Mesenchymal stem cell (in vitro differentiated cells and primary cell): Measurements from ENCODE around the gene PTPRH.

Source experiments
- DNase-seq: peaks from one replicate; pipeline ENCODE4 v3.0.0-alpha.2; 2013
- H2AFZ ChIP-seq: one replicate; pipeline ENCODE4 v1.6.1; 2013; ENCODE audit warnings: low read depth, mild to moderate bottlenecking, control low read depth, inconsistent platforms, low read length, moderate library complexity
- H2AK5ac ChIP-seq: 2 replicates; pipeline ENCODE4 v1.6.1; 2013; ENCODE audit warnings: low read length, moderate library complexity, mild to moderate bottlenecking, inconsistent platforms; ENCODE audit not compliant: severe bottlenecking
- H2BK120ac ChIP-seq: one replicate; pipeline ENCODE4 v1.6.1; 2013; ENCODE audit warnings: low read depth, mild to moderate bottlenecking, inconsistent platforms, low read length, moderate library complexity
- H2BK12ac ChIP-seq, 2 experiments: one replicate each; pipeline ENCODE4 v1.6.1; 2013; ENCODE audit warnings: inconsistent platforms in 2 of 2, low read length in 2 of 2, mild to moderate bottlenecking in 2 of 2, moderate library complexity in 2 of 2, control low read depth in 1 of 2
- H2BK15ac ChIP-seq: one replicate; pipeline ENCODE4 v1.6.1; 2013; ENCODE audit warnings: mild to moderate bottlenecking, low read depth, inconsistent platforms; ENCODE audit not compliant: poor library complexity, severe bottlenecking
- H2BK5ac ChIP-seq: 2 replicates; pipeline ENCODE4 v1.6.1; 2013; ENCODE audit warnings: low read depth, mild to moderate bottlenecking, low read length, control low read depth, inconsistent platforms; ENCODE audit not compliant: poor library complexity, severe bottlenecking
- H3K14ac ChIP-seq, 2 experiments: one replicate each; pipeline ENCODE4 v1.6.1; 2013; ENCODE audit warnings: inconsistent platforms in 2 of 2, low read length in 2 of 2, control low read depth in 1 of 2, mild to moderate bottlenecking in 1 of 2, moderate library complexity in 1 of 2
- H3K18ac ChIP-seq, 2 experiments: one replicate each; pipeline ENCODE4 v1.6.1; 2013; ENCODE audit warnings: inconsistent platforms in 2 of 2, low read length in 2 of 2, control low read depth in 1 of 2, low read depth in 1 of 2, mild to moderate bottlenecking in 1 of 2
- H3K23ac ChIP-seq, 2 experiments: one replicate each; pipeline ENCODE4 v1.6.1; 2013; ENCODE audit warnings: inconsistent platforms in 2 of 2, low read length in 2 of 2, mild to moderate bottlenecking in 2 of 2, moderate library complexity in 2 of 2, control low read depth in 1 of 2
- H3K27ac ChIP-seq: 2 replicates; pipeline ENCODE4 v1.5.1; 2013; ENCODE audit warnings: mild to moderate bottlenecking, moderate library complexity, low read length, control low read depth, inconsistent platforms; ENCODE audit not compliant: poor library complexity, severe bottlenecking
- H3K27me3 ChIP-seq, 2 experiments: 2 replicates each; pipeline versions ENCODE4 v1.6.1 to v1.7.0; 2013; ENCODE audit warnings: low read length in 2 of 2, mild to moderate bottlenecking in 2 of 2, moderate library complexity in 2 of 2, control low read depth in 1 of 2, inconsistent platforms in 1 of 2; ENCODE audit not compliant: control insufficient read depth in 1 of 2, insufficient read depth in 1 of 2
- H3K36me3 ChIP-seq, 2 experiments: 2 replicates each; pipeline versions ENCODE4 v1.6.1 to v1.7.0; 2013; ENCODE audit warnings: low read length in 2 of 2, control low read depth in 1 of 2, inconsistent platforms in 1 of 2, low read depth in 1 of 2, mild to moderate bottlenecking in 1 of 2; ENCODE audit not compliant: insufficient read depth in 2 of 2, control insufficient read depth in 1 of 2
- H3K4ac ChIP-seq, 2 experiments: one replicate each; pipeline ENCODE4 v1.6.1; 2013; ENCODE audit warnings: inconsistent platforms in 2 of 2, low read length in 2 of 2, mild to moderate bottlenecking in 2 of 2, moderate library complexity in 2 of 2, control low read depth in 1 of 2, low read depth in 1 of 2
- H3K4me1 ChIP-seq: 2 replicates; pipeline ENCODE4 v1.6.1; 2013; ENCODE audit warnings: low read depth, low read length, control low read depth; ENCODE audit not compliant: control insufficient read depth, insufficient read depth
- H3K4me2 ChIP-seq: 2 replicates; pipeline ENCODE4 v1.6.1; 2013; ENCODE audit warnings: low read length, mild to moderate bottlenecking, inconsistent platforms; ENCODE audit not compliant: poor library complexity, severe bottlenecking
- H3K4me3 ChIP-seq, 2 experiments: 2 replicates each; pipeline versions ENCODE4 v1.5.1 to v1.7.0; 2013; ENCODE audit warnings: low read length in 2 of 2, mild to moderate bottlenecking in 2 of 2, control low read depth in 1 of 2, low read depth in 1 of 2; ENCODE audit not compliant: insufficient read depth in 1 of 2
- H3K79me1 ChIP-seq: replicated peaks from 2 replicates; pipeline ENCODE4 v1.6.1; 2013; ENCODE audit warnings: mild to moderate bottlenecking, control low read depth, low read length, inconsistent platforms; ENCODE audit not compliant: poor library complexity, severe bottlenecking
- H3K9ac ChIP-seq: 2 replicates; pipeline ENCODE4 v1.7.0; 2013; ENCODE audit warnings: mild to moderate bottlenecking, low read length, moderate library complexity
- H3K9me3 ChIP-seq: 2 replicates; pipeline ENCODE4 v1.7.0; 2013; ENCODE audit warnings: mild to moderate bottlenecking, low read length; ENCODE audit not compliant: control insufficient read depth
- H4K8ac ChIP-seq: one replicate; pipeline ENCODE4 v1.6.1; 2013; ENCODE audit warnings: inconsistent platforms, mild to moderate bottlenecking, low read length, moderate library complexity
- H4K91ac ChIP-seq: one replicate; pipeline ENCODE4 v1.6.1; 2013; ENCODE audit warnings: mild to moderate bottlenecking, low read length, inconsistent platforms
- WGBS: methylation state at CpG from one replicate; pipeline ENCODE4 v1.1.7; 2013; ENCODE audit warnings: mixed read lengths; 5-methylcytosine and 5-hydroxymethylcytosine counted together

The PTPRH gene

GRCh38 chr19:55165952-55166529, 43.3 kb downstream of the PTPRH start:
- Histone ChIP-seq H2BK12ac (no peak overlapping the region), H3K4me1 (peaks cover 11% of the 10 kb centered on the region), H3K27ac (no peak overlapping the region), H3K9me3 (no peaks in the 10 kb centered on the region), H3K27me3 (peaks cover 32 to 54% of the 10 kb centered on the region in 2 experiments), H2BK5ac (no peak overlapping the region), H3K4ac (no peak overlapping the region), H2BK15ac (no peak overlapping the region), H3K36me3 (no peaks in the 10 kb centered on the region), H2BK120ac (no peak overlapping the region), H4K8ac (no peak overlapping the region), H3K4me3 (peak overlapping the region; percentile 60 to 82), H3K14ac (no peak overlapping the region), H3K18ac (no peak overlapping the region), H2AK5ac (no peak overlapping the region), H3K4me2 (peak overlapping the region; percentile 87), H3K9ac (peak overlapping the region; percentile 41), H4K91ac (no peak overlapping the region), H2AFZ (peak overlapping the region; percentile 87), H3K79me1 (no peaks in the 10 kb centered on the region), H3K23ac (no peak overlapping the region)
- DNase-seq = peak; percentile 87
- 4% methylated on average over 31 of the region's 34 CpGs for whole genome bisulfite sequencing

GRCh38 chr19:55161571-55162322, 47.6 kb downstream of the PTPRH start:
- H2BK12ac ChIP-seq = no peak overlapping the region
- no peak overlapping the region for H2AK5ac ChIP-seq
- WGBS = 40% methylated on average over 43 of the region's 61 CpGs
- DNase-seq = no peak
- no peak overlapping the region for H4K91ac ChIP-seq
- H3K9me3 ChIP-seq = no peaks in the 10 kb centered on the region
- no peak overlapping the region for H3K4ac ChIP-seq
- peaks cover 30% of the 10 kb centered on the region for H3K4me1 ChIP-seq
- H3K27me3 ChIP-seq = peaks cover 27 to 41% of the 10 kb centered on the region in 2 experiments
- no peak overlapping the region for H2BK15ac ChIP-seq
- no peak overlapping the region for H2BK120ac ChIP-seq
- no peak overlapping the region for H3K18ac ChIP-seq
- H3K14ac ChIP-seq = no peak overlapping the region
- H3K9ac ChIP-seq = no peak overlapping the region
- peak overlapping the region in 1 of 2 experiments; percentile 26 for H3K4me3 ChIP-seq
- H3K36me3 ChIP-seq = no peaks in the 10 kb centered on the region
- H3K27ac ChIP-seq = no peak overlapping the region
- no peak overlapping the region for H2BK5ac ChIP-seq
- H4K8ac ChIP-seq = no peak overlapping the region
- no peak overlapping the region for H3K4me2 ChIP-seq
- no peaks in the 10 kb centered on the region for H3K79me1 ChIP-seq
- no peak overlapping the region for H2AFZ ChIP-seq
- no peak overlapping the region for H3K23ac ChIP-seq

- no peak overlapping the region for H3K27ac ChIP-seq
- no peak overlapping the region for H2BK12ac ChIP-seq
- DNase-seq = no peak
- H3K23ac ChIP-seq = no peak overlapping the region
- peaks cover 35 to 49% of the 10 kb centered on the region in 2 experiments for H3K27me3 ChIP-seq
- no peaks in the 10 kb centered on the region for H3K79me1 ChIP-seq
- H3K4me2 ChIP-seq = no peak overlapping the region
- H4K8ac ChIP-seq = no peak overlapping the region
- H3K14ac ChIP-seq = no peak overlapping the region
- H4K91ac ChIP-seq = no peak overlapping the region
- no peak overlapping the region for H3K4ac ChIP-seq
- H2AK5ac ChIP-seq = no peak overlapping the region
- H2BK5ac ChIP-seq = no peak overlapping the region
- H3K18ac ChIP-seq = no peak overlapping the region
- no peaks in the 10 kb centered on the region for H3K9me3 ChIP-seq
- peaks cover 34% of the 10 kb centered on the region for H3K4me1 ChIP-seq
- no peak overlapping the region for H2BK120ac ChIP-seq
- no peak overlapping the region for H3K9ac ChIP-seq
- no peak overlapping the region for H2AFZ ChIP-seq
- H2BK15ac ChIP-seq = no peak overlapping the region
- WGBS = 31% methylated on average over 25 of the region's 32 CpGs
- H3K4me3 ChIP-seq = no peak overlapping the region
- H3K36me3 ChIP-seq = no peaks in the 10 kb centered on the region
Observed at GRCh38 chr19:55160986-55161365, 48.3 kb downstream of the PTPRH start.

- no peak overlapping the region for H2AK5ac ChIP-seq
- H2BK15ac ChIP-seq = no peak overlapping the region
- H3K9ac ChIP-seq = no peak overlapping the region
- H3K14ac ChIP-seq = peak overlapping the region in 1 of 2 experiments; percentile 82
- peak; percentile 80 for DNase-seq
- H3K4me3 ChIP-seq = no peak overlapping the region
- H3K27me3 ChIP-seq = peaks cover 34 to 47% of the 10 kb centered on the region in 2 experiments
- H4K8ac ChIP-seq = no peak overlapping the region
- no peak overlapping the region for H3K27ac ChIP-seq
- WGBS = 7% methylated on average over 19 of the region's 33 CpGs
- H3K36me3 ChIP-seq = no peaks in the 10 kb centered on the region
- H3K79me1 ChIP-seq = no peaks in the 10 kb centered on the region
- H3K18ac ChIP-seq = peak overlapping the region in 1 of 2 experiments; percentile 42
- H2BK12ac ChIP-seq = peak overlapping the region; percentile 29 to 38
- no peak overlapping the region for H2AFZ ChIP-seq
- H3K23ac ChIP-seq = no peak overlapping the region
- no peak overlapping the region for H3K4me2 ChIP-seq
- H2BK5ac ChIP-seq = no peak overlapping the region
- H3K4ac ChIP-seq = peak overlapping the region in 1 of 2 experiments; percentile 18
- no peak overlapping the region for H2BK120ac ChIP-seq
- H4K91ac ChIP-seq = no peak overlapping the region
- H3K9me3 ChIP-seq = no peaks in the 10 kb centered on the region
- H3K4me1 ChIP-seq = peaks cover 33% of the 10 kb centered on the region
Observed at GRCh38 chr19:55160128-55160985, 48.9 kb downstream of the PTPRH start.
